K562 (cell line): ENCODE data around the gene PBX4.

Experiments used
- ATF7 ChIP-seq: fragments of 450-650 bp; IDR thresholded peaks from 2 replicates; pipeline ENCODE4 v1.7.1; 2014; ENCODE audit warnings: mild to moderate bottlenecking, moderate library complexity
- CTCF ChIP-seq, 3 experiments: IDR thresholded peaks in 2 of 3; conservative IDR thresholded peaks in 1 of 3; 2 replicates each; pipeline ENCODE4 v1.5.1; 2011 to 2012; ENCODE audit warnings: low read length in 3 of 3, mild to moderate bottlenecking in 3 of 3, control low read depth in 2 of 3, improper control_type of control experiment in 1 of 3, inconsistent platforms in 1 of 3, low read depth in 1 of 3, mixed read lengths in 1 of 3, moderate library complexity in 1 of 3; ENCODE audit not compliant: insufficient read depth in 2 of 3
- EP300 ChIP-seq: IDR thresholded peaks from 2 replicates; pipeline ENCODE4 v1.6.1; 2012; ENCODE audit warnings: low read length, improper control_type of control experiment
- NCOR1 ChIP-seq: fragments of 450-650 bp; IDR thresholded peaks from 2 replicates; pipeline ENCODE4 v1.6.1; 2016; ENCODE audit warnings: mild to moderate bottlenecking, moderate library complexity
- NELFE ChIP-seq: IDR thresholded peaks from 2 replicates; pipeline ENCODE4 v1.6.1; 2011; ENCODE audit warnings: mild to moderate bottlenecking; ENCODE audit not compliant: insufficient read depth, insufficient read length
- NR2C2 ChIP-seq, 2 experiments: fragments of 200-800 bp in 1 of 2; sonication (Bioruptor generic) in 1 of 2; sonication (generic) in 1 of 2; formaldehyde crosslinking in 1 of 2; IDR thresholded peaks; 2 replicates each; pipeline versions ENCODE4 v1.6.1 to v1.8.0; 2016 to 2022; ENCODE audit warnings: mild to moderate bottlenecking in 1 of 2, missing compliant biosample characterization in 1 of 2, missing genetic modification characterization in 1 of 2, missing genetic modification reagents in 1 of 2
- POLR2A ChIP-seq: fragments of 450-650 bp; conservative IDR thresholded peaks from 2 replicates; pipeline ENCODE4 v1.6.1; 2016
- STAT6 ChIP-seq: sonication (generic); formaldehyde crosslinking; IDR thresholded peaks from 2 replicates; pipeline ENCODE4 v1.8.1; 2023; ENCODE audit warnings: mild to moderate bottlenecking, missing genetic modification reagents
- TAF1 ChIP-seq: IDR thresholded peaks from 2 replicates; pipeline ENCODE4 v1.6.1; 2011; ENCODE audit warnings: mild to moderate bottlenecking, low read length, moderate library complexity; ENCODE audit not compliant: insufficient read depth, control insufficient read depth, severe bottlenecking; ENCODE audit errors: extremely low read depth
- TEAD4 ChIP-seq, 2 experiments: sonication (generic) in 1 of 2; formaldehyde crosslinking in 1 of 2; IDR thresholded peaks; 2 replicates each; pipeline versions ENCODE4 v1.6.1 to v1.8.0; 2012 to 2022; ENCODE audit warnings: borderline replicate concordance in 1 of 2, inconsistent platforms in 1 of 2, low read length in 1 of 2, mild to moderate bottlenecking in 1 of 2, missing genetic modification reagents in 1 of 2
- ZNF589 ChIP-seq: fragments of 200-800 bp; sonication (Bioruptor generic); IDR thresholded peaks from 2 replicates; pipeline ENCODE4 v1.6.1; 2016; ENCODE audit warnings: low read depth, missing genetic modification characterization, missing compliant biosample characterization
- TF ChIP-seq, protein P1 (sequence below): fragments of 200-600 bp; sonication (generic); IDR thresholded peaks from one replicate; pipeline ENCODE4 v1.6.1; 2012; ENCODE audit warnings: mild to moderate bottlenecking, low read depth, low read length, inconsistent platforms

DNA sequence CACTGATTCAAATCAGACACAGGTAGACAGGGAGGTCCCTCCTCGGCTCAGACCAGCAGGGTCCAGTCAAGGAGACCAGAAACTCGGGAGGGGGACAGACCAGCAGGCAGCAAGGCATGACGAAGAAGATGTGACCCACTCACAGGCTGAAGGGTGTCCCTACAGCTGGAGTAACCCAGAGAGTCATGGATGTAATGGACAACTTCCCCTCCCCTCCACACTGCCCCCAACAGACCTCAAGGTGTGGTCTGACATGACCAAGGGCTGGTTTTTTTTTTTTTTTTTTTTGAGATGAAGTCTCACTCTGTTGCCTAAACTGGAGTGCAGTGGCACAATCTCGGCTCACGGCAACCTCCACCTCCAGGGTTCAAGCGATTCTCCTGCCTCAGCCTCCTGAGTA is 34.1 kb downstream of the PBX4 start:
- TF ChIP-seq EP300 (no peak), CTCF (IDR thresholded peaks at IDR 0.05 in 2 of 3, conservative IDR thresholded peaks at IDR 0.05 in 1 of 3; ENCODE audit: insufficient read depth in 2 of 3, low read depth in 1 of 3, low read length in 3 of 3) (no peak), NELFE (no peak), STAT6 (CRISPR knock-in tag) (no peak), POLR2A (no peak), TEAD4 (IDR thresholded peaks at IDR 0.05; ENCODE audit: low read length) (no peak), TEAD4 (CRISPR knock-in tag; IDR thresholded peaks at IDR 0.05; ENCODE audit: borderline replicate concordance) (no peak), TAF1 (no peak), NR2C2 (CRISPR knock-in tag; IDR thresholded peaks at IDR 0.05) (no peak), NR2C2 (tag; IDR thresholded peaks at IDR 0.05) (no peak), ZNF589 (CRISPR knock-in tag) (no peak), NCOR1 (no peak), ATF7 (no peak)
- TF ChIP-seq, protein P1, sequence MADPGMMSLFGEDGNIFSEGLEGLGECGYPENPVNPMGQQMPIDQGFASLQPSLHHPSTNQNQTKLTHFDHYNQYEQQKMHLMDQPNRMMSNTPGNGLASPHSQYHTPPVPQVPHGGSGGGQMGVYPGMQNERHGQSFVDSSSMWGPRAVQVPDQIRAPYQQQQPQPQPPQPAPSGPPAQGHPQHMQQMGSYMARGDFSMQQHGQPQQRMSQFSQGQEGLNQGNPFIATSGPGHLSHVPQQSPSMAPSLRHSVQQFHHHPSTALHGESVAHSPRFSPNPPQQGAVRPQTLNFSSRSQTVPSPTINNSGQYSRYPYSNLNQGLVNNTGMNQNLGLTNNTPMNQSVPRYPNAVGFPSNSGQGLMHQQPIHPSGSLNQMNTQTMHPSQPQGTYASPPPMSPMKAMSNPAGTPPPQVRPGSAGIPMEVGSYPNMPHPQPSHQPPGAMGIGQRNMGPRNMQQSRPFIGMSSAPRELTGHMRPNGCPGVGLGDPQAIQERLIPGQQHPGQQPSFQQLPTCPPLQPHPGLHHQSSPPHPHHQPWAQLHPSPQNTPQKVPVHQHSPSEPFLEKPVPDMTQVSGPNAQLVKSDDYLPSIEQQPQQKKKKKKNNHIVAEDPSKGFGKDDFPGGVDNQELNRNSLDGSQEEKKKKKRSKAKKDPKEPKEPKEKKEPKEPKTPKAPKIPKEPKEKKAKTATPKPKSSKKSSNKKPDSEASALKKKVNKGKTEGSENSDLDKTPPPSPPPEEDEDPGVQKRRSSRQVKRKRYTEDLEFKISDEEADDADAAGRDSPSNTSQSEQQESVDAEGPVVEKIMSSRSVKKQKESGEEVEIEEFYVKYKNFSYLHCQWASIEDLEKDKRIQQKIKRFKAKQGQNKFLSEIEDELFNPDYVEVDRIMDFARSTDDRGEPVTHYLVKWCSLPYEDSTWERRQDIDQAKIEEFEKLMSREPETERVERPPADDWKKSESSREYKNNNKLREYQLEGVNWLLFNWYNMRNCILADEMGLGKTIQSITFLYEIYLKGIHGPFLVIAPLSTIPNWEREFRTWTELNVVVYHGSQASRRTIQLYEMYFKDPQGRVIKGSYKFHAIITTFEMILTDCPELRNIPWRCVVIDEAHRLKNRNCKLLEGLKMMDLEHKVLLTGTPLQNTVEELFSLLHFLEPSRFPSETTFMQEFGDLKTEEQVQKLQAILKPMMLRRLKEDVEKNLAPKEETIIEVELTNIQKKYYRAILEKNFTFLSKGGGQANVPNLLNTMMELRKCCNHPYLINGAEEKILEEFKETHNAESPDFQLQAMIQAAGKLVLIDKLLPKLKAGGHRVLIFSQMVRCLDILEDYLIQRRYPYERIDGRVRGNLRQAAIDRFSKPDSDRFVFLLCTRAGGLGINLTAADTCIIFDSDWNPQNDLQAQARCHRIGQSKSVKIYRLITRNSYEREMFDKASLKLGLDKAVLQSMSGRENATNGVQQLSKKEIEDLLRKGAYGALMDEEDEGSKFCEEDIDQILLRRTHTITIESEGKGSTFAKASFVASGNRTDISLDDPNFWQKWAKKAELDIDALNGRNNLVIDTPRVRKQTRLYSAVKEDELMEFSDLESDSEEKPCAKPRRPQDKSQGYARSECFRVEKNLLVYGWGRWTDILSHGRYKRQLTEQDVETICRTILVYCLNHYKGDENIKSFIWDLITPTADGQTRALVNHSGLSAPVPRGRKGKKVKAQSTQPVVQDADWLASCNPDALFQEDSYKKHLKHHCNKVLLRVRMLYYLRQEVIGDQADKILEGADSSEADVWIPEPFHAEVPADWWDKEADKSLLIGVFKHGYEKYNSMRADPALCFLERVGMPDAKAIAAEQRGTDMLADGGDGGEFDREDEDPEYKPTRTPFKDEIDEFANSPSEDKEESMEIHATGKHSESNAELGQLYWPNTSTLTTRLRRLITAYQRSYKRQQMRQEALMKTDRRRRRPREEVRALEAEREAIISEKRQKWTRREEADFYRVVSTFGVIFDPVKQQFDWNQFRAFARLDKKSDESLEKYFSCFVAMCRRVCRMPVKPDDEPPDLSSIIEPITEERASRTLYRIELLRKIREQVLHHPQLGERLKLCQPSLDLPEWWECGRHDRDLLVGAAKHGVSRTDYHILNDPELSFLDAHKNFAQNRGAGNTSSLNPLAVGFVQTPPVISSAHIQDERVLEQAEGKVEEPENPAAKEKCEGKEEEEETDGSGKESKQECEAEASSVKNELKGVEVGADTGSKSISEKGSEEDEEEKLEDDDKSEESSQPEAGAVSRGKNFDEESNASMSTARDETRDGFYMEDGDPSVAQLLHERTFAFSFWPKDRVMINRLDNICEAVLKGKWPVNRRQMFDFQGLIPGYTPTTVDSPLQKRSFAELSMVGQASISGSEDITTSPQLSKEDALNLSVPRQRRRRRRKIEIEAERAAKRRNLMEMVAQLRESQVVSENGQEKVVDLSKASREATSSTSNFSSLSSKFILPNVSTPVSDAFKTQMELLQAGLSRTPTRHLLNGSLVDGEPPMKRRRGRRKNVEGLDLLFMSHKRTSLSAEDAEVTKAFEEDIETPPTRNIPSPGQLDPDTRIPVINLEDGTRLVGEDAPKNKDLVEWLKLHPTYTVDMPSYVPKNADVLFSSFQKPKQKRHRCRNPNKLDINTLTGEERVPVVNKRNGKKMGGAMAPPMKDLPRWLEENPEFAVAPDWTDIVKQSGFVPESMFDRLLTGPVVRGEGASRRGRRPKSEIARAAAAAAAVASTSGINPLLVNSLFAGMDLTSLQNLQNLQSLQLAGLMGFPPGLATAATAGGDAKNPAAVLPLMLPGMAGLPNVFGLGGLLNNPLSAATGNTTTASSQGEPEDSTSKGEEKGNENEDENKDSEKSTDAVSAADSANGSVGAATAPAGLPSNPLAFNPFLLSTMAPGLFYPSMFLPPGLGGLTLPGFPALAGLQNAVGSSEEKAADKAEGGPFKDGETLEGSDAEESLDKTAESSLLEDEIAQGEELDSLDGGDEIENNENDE = no peak
